Activated CD8-positive, alpha-beta memory T cell treated with anti-CD3 and anti-CD28 coated beads for 1 hour (primary cell): ENCODE data around the gene RHBDL1.
A peak's percentile ranks its signal among the peaks of the same experiment; 100 is the strongest.

ENCODE experiments used
- DNase-seq, 2 donors: peaks; one replicate each; pipeline ENCODE4 v3.0.0-alpha.2; 2020; ENCODE audit warnings: low read depth in 1 of 2; ENCODE audit errors: extremely low read depth in 1 of 2

RHBDL1 gene

GRCh38 chr16:672371-672770 is 3.1 kb upstream of the RHBDL1 start:
- DNase-seq = no peak

DNA sequence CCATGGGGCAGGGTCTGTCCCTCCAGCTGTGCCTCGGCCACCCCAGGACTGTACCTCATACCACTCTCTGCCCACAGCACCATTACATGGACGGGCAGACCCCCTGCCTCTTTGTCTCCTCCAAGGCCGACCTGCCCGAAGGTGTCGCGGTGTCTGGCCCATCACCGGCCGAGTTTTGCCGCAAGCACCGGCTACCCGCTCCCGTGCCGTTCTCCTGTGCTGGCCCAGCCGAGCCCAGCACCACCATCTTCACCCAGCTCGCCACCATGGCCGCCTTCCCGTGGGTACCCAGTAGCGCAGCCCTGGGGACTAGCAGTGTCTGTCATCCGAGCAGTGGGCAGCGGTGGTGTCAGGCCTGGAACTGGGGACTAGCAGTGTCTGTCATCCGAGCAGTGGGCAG is 2.6 kb upstream of the RHBDL1 start:
- no peak for DNase-seq

- DNase-seq = no peak
These were observed 2.0 kb upstream of the RHBDL1 start for GRCh38 chr16:673399-673991.

DNA sequence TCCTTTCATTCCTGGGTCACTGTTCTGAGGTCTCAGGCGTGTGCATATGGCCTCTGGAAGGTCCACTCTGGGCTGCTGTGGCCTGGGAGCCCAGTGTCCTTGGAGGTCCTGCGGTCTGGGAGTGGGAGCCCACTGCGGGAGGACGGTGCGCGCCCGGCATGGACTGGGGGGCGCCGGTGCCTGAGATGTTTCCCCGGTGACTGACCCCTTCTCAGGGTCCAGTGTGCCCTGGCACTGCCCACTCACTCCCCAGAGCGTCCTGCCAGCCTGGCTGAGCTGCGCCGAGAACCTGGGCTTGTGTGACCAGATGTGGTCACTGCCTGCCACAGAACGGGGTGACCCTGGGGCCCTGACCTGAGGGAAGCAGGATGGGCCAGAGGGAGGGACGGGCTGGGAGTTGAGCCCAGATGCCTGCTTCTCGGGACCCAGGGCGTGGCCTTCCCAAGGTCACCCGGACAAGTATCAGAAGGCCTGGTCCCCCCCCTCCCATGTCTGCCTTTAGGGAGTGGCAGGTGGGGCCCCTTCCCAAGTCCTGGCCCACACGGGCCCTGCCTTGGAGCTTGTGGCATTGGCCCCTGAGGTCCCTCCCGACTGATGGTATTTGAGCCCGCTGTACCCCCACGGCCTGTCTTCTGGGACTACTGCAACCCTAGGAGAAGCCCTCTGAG is 1.1 kb upstream of the RHBDL1 start:
- DNase-seq = no peak

DNA sequence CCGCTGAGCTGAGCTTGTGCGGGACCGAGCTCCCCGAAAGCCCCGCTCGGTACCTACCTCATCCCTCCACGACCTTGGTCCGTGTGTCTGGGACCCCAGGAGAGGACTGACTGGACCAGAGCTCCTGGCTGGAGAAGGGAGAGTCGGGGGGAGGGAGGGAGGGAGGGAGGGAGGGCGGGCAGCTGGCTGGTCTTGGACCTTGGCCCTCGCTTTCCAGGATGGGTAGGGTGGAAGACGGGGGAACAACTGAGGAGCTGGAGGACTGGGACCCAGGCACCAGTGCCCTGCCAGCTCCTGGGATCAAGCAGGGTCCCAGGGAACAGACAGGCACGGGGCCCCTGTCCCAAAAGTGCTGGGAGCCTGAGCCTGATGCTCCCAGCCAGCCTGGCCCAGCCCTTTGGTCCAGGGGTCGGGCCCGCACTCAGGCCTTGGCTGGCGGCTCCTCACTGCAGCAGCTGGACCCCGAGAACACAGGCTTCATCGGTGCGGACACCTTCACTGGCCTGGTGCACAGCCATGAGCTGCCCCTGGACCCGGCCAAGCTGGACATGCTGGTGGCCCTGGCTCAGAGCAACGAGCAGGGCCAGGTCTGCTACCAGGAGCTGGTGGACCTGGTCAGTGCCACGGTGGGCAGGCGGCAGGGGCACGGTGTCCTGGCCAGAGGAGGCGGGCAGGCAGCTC is 553 bp downstream of the RHBDL1 start:
- DNase-seq = no peak

- DNase-seq = no peak
These were observed 1.1 kb downstream of the RHBDL1 start for GRCh38 chr16:676565-676902.

GRCh38 chr16:676913-677312 is 1.4 kb downstream of the RHBDL1 start:
- DNase-seq = no peak

GRCh38 chr16:677316-678190 is 2.1 kb downstream of the RHBDL1 start:
- DNase-seq = no peak

DNA sequence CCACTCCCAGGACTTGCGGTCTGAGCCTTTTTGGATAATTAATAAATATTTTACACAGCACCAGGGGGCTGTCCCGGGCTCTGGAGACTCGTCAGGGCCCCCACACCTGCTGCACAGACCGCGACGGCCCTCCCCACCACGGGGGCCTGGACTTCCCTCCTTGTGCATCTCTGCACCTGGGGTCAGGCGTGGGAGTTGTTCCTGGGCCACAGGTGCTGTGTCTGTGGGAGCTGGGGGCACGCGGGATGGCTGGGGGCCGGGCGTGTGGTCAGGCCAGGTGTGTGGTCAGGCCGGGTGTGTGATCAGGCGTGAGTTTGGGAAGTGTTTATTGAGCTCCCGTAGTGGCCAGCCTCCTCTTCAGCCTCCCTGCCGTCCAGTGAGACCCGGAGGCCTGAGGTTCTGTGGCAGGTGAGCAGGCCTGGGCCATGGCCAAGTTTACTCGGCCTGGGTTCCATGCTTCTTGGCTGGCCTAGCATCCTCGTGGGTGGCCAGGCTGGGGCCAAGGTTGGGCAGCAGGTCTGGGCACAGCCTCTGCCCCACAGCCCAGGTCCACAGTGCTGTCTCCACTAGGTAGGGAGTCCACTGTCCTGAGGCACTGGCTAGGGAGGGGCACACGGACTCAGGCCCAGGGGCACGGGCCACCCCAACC is 2.9 kb downstream of the RHBDL1 start:
- no peak for DNase-seq

DNA sequence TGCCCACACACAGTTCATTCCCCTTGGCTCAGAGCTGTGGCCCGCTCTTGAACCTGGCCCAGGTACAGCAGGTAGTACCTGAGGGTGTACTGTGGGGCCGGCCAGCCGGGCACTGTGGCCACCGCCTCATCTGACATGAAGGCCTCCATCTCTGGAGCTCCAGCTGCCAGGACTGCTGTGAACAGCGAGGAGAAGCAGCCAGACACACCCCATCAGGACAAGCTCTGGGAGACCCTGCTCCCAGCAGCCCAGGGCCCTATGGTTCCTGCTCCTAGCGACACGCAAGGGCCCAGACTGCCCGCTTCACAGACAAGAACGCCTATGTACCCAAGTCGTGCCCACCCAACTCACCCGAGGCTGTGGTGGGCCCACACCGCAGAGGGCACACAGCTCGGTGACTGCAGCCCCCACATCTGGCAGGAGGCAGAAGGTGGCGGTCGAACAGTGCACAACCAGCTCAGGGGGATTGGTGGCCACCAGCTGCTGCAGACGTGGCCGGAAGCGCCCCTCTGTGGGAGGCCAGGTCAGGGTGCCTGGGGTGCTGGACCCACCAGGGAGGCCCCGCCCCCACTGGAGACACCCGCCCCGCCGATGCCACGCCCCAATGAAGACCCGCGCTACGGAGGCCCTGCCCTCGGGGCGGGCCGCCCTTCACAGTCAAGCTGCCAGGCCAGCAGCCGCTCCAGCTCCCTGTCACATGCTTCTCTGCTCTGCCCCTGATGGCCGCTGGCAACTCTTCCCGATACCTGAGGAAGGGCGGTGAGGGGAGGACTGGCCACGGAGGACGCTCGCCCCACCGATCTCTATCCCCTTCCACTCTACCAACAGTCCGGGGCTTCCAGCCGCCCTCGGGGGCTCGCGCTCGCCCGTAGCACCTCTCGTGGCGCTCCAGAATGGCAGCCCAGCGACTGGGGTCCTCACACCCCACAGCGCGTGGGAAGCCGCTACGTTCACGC is 3.7 kb downstream of the RHBDL1 start:
- no peak for DNase-seq

DNA sequence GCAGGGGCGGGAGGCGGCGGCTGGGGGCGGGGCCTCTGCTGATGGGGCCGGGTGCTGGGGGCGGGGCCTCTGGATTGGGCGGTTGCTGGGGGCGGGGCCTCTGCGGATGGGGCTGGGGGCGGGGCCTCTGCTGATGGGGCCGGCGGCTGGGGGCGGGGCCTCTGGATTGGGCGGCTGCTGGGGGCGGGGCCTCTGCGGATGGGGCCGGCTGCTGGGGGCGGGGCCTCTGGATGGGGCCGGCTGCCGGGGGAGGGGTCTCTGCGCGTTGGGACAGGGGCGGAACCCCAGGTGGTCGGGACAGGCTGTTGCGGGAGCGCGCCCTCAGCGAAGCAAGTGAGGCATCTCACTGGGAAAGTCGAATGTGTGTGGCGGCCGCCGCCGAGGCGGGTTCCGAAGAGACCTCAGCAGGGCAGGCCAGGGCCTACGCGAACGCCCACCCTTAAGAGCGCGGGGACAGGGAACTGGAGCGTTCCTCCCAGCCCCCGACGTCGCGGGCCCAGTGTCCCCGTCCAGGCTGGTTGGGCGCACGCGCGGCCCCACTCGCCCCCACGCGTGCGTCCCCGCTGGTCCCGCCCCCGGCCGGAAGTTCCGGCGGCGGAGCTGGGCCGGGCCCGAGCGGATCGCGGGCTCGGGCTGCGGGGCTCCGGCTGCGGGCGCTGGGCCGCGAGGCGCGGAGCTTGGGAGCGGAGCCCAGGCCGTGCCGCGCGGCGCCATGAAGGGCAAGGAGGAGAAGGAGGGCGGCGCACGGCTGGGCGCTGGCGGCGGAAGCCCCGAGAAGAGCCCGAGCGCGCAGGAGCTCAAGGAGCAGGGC is 4.5 kb downstream of the RHBDL1 start, which contains the start of gene STUB1:
TSS of gene STUB1 (plus strand) at position 597 of the 811 bp plus-strand sequence. CDS start at position 713, 116 bp downstream.
- peak; percentile 56 to 82 for DNase-seq

- no peak for DNase-seq
These were observed 5.1 kb downstream of the RHBDL1 start for GRCh38 chr16:680625-680945.

- DNase-seq = no peak
These were observed 5.7 kb downstream of the RHBDL1 start for GRCh38 chr16:680967-681745.

GRCh38 chr16:681746-682427 is 6.4 kb downstream of the RHBDL1 start:
- no peak for DNase-seq

GRCh38 chr16:682493-683395 is 7.3 kb downstream of the RHBDL1 start:
- no peak for DNase-seq

DNA sequence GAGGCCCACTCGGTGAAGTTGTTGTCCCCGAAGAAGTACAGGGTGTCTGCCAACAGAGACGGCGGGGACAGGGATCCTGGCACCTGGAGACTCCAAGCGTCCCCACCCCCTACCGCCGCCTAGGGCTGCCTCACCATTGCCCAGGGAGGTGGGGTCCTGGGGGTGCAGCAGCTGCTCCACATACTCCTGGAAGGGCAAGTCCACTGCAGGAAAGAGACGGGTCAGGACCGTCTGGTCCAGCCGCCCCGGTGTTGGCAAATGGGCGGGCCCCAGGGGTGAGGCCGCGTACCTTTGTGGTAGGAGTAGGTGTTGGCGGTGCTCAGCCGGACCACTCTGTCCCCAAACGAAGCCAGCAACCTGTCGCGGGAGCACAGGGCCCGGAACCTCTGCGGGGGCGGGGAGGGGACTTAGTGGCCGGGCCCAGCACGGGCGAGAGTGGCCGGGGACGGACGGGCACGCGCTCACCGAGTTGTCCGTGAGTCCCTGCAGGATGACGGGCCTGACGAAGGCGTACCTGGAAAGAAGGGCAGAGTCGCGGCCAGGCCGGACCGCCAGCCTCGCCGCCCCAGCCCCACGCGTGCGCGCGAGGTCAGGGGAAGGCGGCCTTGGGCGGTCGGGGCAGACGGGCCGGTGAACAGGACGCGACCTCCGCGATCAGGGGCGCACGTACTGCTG is 8.1 kb downstream of the RHBDL1 start:
- DNase-seq = no peak
